ENCODE data around the gene BBS9.

The BBS9 gene

GRCh38 chr7:33118383-33118782 lies 11.0 kb upstream of the BBS9 start:
- Histone ChIP-seq H3K27ac (ENCODE audit: low read depth, low read length) (no peak overlapping the region), H3K4me3 (ENCODE audit: low read depth in 1 of 5, low read length in 5 of 5) (no peak overlapping the region), H3K36me3 (ENCODE audit: control insufficient read depth in 5 of 5, insufficient read depth in 5 of 5, low read length in 5 of 5) (no peaks in the 10 kb centered on the region), H3K9ac (ENCODE audit: low read length in 5 of 5) (no peak overlapping the region), H3K9me3 (ENCODE audit: control insufficient read depth in 5 of 5, low read length in 5 of 5) (peaks cover 0 to 8% (median 0%) of the 10 kb centered on the region in 5 donors), H3K27me3 (ENCODE audit: control insufficient read depth in 5 of 5, insufficient read depth in 4 of 5, low read length in 5 of 5) (peaks cover 0 to 2% (median 0%) of the 10 kb centered on the region in 5 donors), H3K4me1 (ENCODE audit: control insufficient read depth in 5 of 5, insufficient read depth in 5 of 5, low read length in 5 of 5) (no peaks in the 10 kb centered on the region)

DNA sequence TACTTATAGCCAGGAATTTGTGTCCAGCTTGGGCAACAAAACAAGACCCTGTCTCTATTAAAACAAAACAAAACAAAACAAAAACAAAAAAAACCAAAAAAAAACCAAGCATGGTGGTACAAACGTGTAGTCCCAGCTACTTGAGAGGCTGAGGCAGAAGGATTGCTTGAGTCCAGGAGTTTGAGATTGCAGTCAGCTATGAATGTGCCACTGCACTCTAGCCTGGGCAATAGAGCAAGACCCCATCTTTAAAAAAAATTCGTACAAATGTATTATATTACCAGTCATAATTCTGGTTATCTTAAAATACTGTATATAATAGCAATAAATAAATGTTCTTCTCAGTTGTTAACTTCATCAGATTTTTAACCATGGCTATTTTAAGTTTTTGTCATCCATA lies 2.3 kb upstream of the BBS9 start:
- Histone ChIP-seq H3K4me3 (ENCODE audit: low read depth in 1 of 5, low read length in 5 of 5) (no peak overlapping the region), H3K27me3 (ENCODE audit: control insufficient read depth in 5 of 5, insufficient read depth in 4 of 5, low read length in 5 of 5) (no peaks in the 10 kb centered on the region), H3K27ac (ENCODE audit: low read depth, low read length) (no peak overlapping the region), H3K9me3 (ENCODE audit: control insufficient read depth in 5 of 5, low read length in 5 of 5) (no peaks in the 10 kb centered on the region), H3K4me1 (ENCODE audit: control insufficient read depth in 5 of 5, insufficient read depth in 5 of 5, low read length in 5 of 5) (peaks cover 2 to 18% (median 16%) of the 10 kb centered on the region in 5 donors), H3K36me3 (ENCODE audit: control insufficient read depth in 5 of 5, insufficient read depth in 5 of 5, low read length in 5 of 5) (no peaks in the 10 kb centered on the region), H3K9ac (ENCODE audit: low read length in 5 of 5) (no peak overlapping the region)

GRCh38 chr7:33128631-33128989 lies 754 bp upstream of the BBS9 start:
- peak overlapping the region; percentile 87 for H3K27ac ChIP-seq (ENCODE audit: low read depth, low read length)
- H3K4me3 ChIP-seq (ENCODE audit: low read depth in 1 of 5, low read length in 5 of 5): peak overlapping the region; percentile 66 to 98 (median 87)
- no peaks in the 10 kb centered on the region for H3K9me3 ChIP-seq (ENCODE audit: control insufficient read depth in 5 of 5, low read length in 5 of 5)
- H3K4me1 ChIP-seq (ENCODE audit: control insufficient read depth in 5 of 5, insufficient read depth in 5 of 5, low read length in 5 of 5): peaks cover 2 to 18% (median 16%) of the 10 kb centered on the region in 5 donors
- no peaks in the 10 kb centered on the region for H3K36me3 ChIP-seq (ENCODE audit: control insufficient read depth in 5 of 5, insufficient read depth in 5 of 5, low read length in 5 of 5)
- H3K9ac ChIP-seq (ENCODE audit: low read length in 5 of 5): peak overlapping the region in 4 of 5 donors; percentile 68 to 81 (median 74)
- H3K27me3 ChIP-seq (ENCODE audit: control insufficient read depth in 5 of 5, insufficient read depth in 4 of 5, low read length in 5 of 5): no peaks in the 10 kb centered on the region

DNA sequence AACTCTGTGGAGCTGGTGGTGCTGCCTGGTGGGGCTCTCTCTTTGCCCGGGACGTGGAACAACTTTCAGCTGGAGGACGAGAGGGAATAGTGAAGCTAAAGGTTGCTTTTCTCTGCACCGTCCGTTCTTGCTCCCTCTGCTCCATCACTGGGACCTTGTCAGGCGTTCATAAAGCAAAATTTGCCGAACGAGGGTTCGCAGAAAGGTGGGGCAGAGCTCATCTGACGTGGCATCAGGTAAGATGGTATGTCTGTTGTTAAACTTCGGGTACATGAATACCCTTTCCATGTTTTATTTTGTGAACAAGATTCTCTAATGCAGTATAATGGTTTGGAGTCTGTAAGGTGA lies 416 bp downstream of the BBS9 start:
- H3K36me3 ChIP-seq (ENCODE audit: control insufficient read depth in 5 of 5, insufficient read depth in 5 of 5, low read length in 5 of 5): no peaks in the 10 kb centered on the region
- H3K4me1 ChIP-seq (ENCODE audit: control insufficient read depth in 5 of 5, insufficient read depth in 5 of 5, low read length in 5 of 5): peaks cover 2 to 18% (median 16%) of the 10 kb centered on the region in 5 donors
- no peaks in the 10 kb centered on the region for H3K27me3 ChIP-seq (ENCODE audit: control insufficient read depth in 5 of 5, insufficient read depth in 4 of 5, low read length in 5 of 5)
- peak overlapping the region; percentile 85 to 98 (median 96) for H3K4me3 ChIP-seq (ENCODE audit: low read depth in 1 of 5, low read length in 5 of 5)
- H3K9me3 ChIP-seq (ENCODE audit: control insufficient read depth in 5 of 5, low read length in 5 of 5): no peaks in the 10 kb centered on the region
- H3K9ac ChIP-seq (ENCODE audit: low read length in 5 of 5): peak overlapping the region; percentile 29 to 81 (median 75)
- peak overlapping the region; percentile 87 for H3K27ac ChIP-seq (ENCODE audit: low read depth, low read length)

GRCh38 chr7:33130184-33130583 lies 820 bp downstream of the BBS9 start:
- Histone ChIP-seq H3K4me3 (ENCODE audit: low read depth in 1 of 5, low read length in 5 of 5) (peak overlapping the region; percentile 85 to 98 (median 96)), H3K36me3 (ENCODE audit: control insufficient read depth in 5 of 5, insufficient read depth in 5 of 5, low read length in 5 of 5) (no peaks in the 10 kb centered on the region), H3K27me3 (ENCODE audit: control insufficient read depth in 5 of 5, insufficient read depth in 4 of 5, low read length in 5 of 5) (no peaks in the 10 kb centered on the region), H3K9me3 (ENCODE audit: control insufficient read depth in 5 of 5, low read length in 5 of 5) (no peaks in the 10 kb centered on the region), H3K27ac (ENCODE audit: low read depth, low read length) (no peak overlapping the region), H3K4me1 (ENCODE audit: control insufficient read depth in 5 of 5, insufficient read depth in 5 of 5, low read length in 5 of 5) (peaks cover 2 to 18% (median 16%) of the 10 kb centered on the region in 5 donors), H3K9ac (ENCODE audit: low read length in 5 of 5) (peak overlapping the region in 4 of 5 donors; percentile 29 to 81 (median 74))

GRCh38 chr7:33137103-33137502 lies 7.7 kb downstream of the BBS9 start:
- H3K4me1 ChIP-seq (ENCODE audit: control insufficient read depth in 5 of 5, insufficient read depth in 5 of 5, low read length in 5 of 5): no peaks in the 10 kb centered on the region
- no peaks in the 10 kb centered on the region for H3K36me3 ChIP-seq (ENCODE audit: control insufficient read depth in 5 of 5, insufficient read depth in 5 of 5, low read length in 5 of 5)
- H3K4me3 ChIP-seq (ENCODE audit: low read depth in 1 of 5, low read length in 5 of 5): no peak overlapping the region
- no peaks in the 10 kb centered on the region for H3K27me3 ChIP-seq (ENCODE audit: control insufficient read depth in 5 of 5, insufficient read depth in 4 of 5, low read length in 5 of 5)
- H3K27ac ChIP-seq (ENCODE audit: low read depth, low read length): no peak overlapping the region
- H3K9me3 ChIP-seq (ENCODE audit: control insufficient read depth in 5 of 5, low read length in 5 of 5): no peaks in the 10 kb centered on the region
- H3K9ac ChIP-seq (ENCODE audit: low read length in 5 of 5): no peak overlapping the region

- peaks cover 0 to 4% (median 0%) of the 10 kb centered on the region in 5 donors for H3K9me3 ChIP-seq (ENCODE audit: control insufficient read depth in 5 of 5, low read length in 5 of 5)
- no peak overlapping the region for H3K9ac ChIP-seq (ENCODE audit: low read length in 5 of 5)
- no peak overlapping the region for H3K27ac ChIP-seq (ENCODE audit: low read depth, low read length)
- no peaks in the 10 kb centered on the region for H3K4me1 ChIP-seq (ENCODE audit: control insufficient read depth in 5 of 5, insufficient read depth in 5 of 5, low read length in 5 of 5)
- no peaks in the 10 kb centered on the region for H3K36me3 ChIP-seq (ENCODE audit: control insufficient read depth in 5 of 5, insufficient read depth in 5 of 5, low read length in 5 of 5)
- no peaks in the 10 kb centered on the region for H3K27me3 ChIP-seq (ENCODE audit: control insufficient read depth in 5 of 5, insufficient read depth in 4 of 5, low read length in 5 of 5)
- H3K4me3 ChIP-seq (ENCODE audit: low read depth in 1 of 5, low read length in 5 of 5): no peak overlapping the region
These were observed 13.2 kb downstream of the BBS9 start for GRCh38 chr7:33142585-33142984.

DNA sequence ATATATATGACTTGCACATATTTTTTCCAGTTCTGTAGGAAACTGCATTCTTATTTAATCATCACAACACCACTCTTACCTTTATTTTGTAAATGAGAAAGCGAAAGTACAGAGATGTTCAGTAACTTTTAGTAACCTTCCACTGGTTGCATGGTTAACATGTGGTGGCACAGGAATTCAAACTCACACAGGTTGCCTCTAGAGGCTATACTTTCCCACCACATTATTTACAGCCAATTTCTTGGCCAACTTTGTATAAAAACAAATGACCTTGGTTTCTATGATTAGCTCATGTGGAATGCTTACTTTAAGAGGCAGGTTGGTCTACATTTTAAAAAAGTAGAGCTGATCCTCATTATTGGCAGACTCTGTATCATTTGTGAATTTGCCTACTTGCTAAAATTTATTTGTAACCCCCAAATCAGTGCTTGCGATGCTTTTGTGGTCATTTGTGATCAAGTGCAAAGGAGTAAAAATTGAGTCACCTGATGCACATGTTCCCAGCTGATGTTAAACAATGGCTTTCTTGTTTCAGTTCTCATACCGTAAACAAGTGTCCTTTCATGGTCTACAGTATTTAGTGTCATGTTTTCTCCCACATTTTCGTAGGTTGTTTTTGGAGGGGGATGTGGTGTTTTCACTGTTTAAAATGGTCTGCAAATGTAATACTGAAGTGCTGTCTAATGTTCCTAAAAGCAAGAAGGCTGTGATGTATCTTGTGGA lies 14.8 kb downstream of the BBS9 start:
- Histone ChIP-seq H3K9me3 (ENCODE audit: control insufficient read depth in 5 of 5, low read length in 5 of 5) (peaks cover 0 to 4% (median 0%) of the 10 kb centered on the region in 5 donors), H3K4me1 (ENCODE audit: control insufficient read depth in 5 of 5, insufficient read depth in 5 of 5, low read length in 5 of 5) (no peaks in the 10 kb centered on the region), H3K27me3 (ENCODE audit: control insufficient read depth in 5 of 5, insufficient read depth in 4 of 5, low read length in 5 of 5) (no peaks in the 10 kb centered on the region), H3K27ac (ENCODE audit: low read depth, low read length) (no peak overlapping the region), H3K9ac (ENCODE audit: low read length in 5 of 5) (no peak overlapping the region), H3K4me3 (ENCODE audit: low read depth in 1 of 5, low read length in 5 of 5) (no peak overlapping the region), H3K36me3 (ENCODE audit: control insufficient read depth in 5 of 5, insufficient read depth in 5 of 5, low read length in 5 of 5) (no peaks in the 10 kb centered on the region)

GRCh38 chr7:33145156-33145555 lies 15.8 kb downstream of the BBS9 start:
- Histone ChIP-seq H3K27me3 (ENCODE audit: control insufficient read depth in 5 of 5, insufficient read depth in 4 of 5, low read length in 5 of 5) (no peaks in the 10 kb centered on the region), H3K9ac (ENCODE audit: low read length in 5 of 5) (no peak overlapping the region), H3K4me1 (ENCODE audit: control insufficient read depth in 5 of 5, insufficient read depth in 5 of 5, low read length in 5 of 5) (no peaks in the 10 kb centered on the region), H3K4me3 (ENCODE audit: low read depth in 1 of 5, low read length in 5 of 5) (no peak overlapping the region), H3K36me3 (ENCODE audit: control insufficient read depth in 5 of 5, insufficient read depth in 5 of 5, low read length in 5 of 5) (no peaks in the 10 kb centered on the region), H3K27ac (ENCODE audit: low read depth, low read length) (no peak overlapping the region), H3K9me3 (ENCODE audit: control insufficient read depth in 5 of 5, low read length in 5 of 5) (peaks cover 0 to 4% (median 0%) of the 10 kb centered on the region in 5 donors)

DNA sequence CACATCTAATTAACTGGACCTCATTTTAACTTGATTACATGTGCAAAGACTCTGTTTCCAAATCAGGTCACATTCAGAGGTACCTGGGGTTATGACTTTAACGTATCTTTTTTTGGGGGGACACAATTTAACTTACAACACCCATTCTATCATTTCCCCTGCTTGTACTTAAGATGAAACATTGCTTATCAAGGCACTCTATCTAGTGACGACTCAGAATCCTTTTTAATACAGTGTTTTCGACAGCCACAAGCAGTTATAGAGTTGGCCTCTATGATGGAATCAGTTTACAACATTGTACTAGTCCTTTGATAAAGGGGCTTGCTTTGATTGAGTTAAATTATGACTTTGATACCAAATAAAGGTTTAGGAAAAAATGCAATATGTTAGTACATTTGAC lies 22.7 kb downstream of the BBS9 start:
- peaks cover 0 to 5% (median 4%) of the 10 kb centered on the region in 5 donors for H3K4me1 ChIP-seq (ENCODE audit: control insufficient read depth in 5 of 5, insufficient read depth in 5 of 5, low read length in 5 of 5)
- H3K9ac ChIP-seq (ENCODE audit: low read length in 5 of 5): no peak overlapping the region
- H3K27me3 ChIP-seq (ENCODE audit: control insufficient read depth in 5 of 5, insufficient read depth in 4 of 5, low read length in 5 of 5): no peaks in the 10 kb centered on the region
- H3K27ac ChIP-seq (ENCODE audit: low read depth, low read length): no peak overlapping the region
- H3K9me3 ChIP-seq (ENCODE audit: control insufficient read depth in 5 of 5, low read length in 5 of 5): no peaks in the 10 kb centered on the region
- no peak overlapping the region for H3K4me3 ChIP-seq (ENCODE audit: low read depth in 1 of 5, low read length in 5 of 5)
- H3K36me3 ChIP-seq (ENCODE audit: control insufficient read depth in 5 of 5, insufficient read depth in 5 of 5, low read length in 5 of 5): no peaks in the 10 kb centered on the region
